HepG2 (cell line): ENCODE data around the gene PCNP. TPM values are rescaled to one million over a fixed set of nuclear protein-coding genes. Genes with fewer than 3 reads are reported as not detected.

Source experiments
- BCL6 ChIP-seq: IDR thresholded peaks from 2 replicates; pipeline ENCODE4 v1.6.1; 2016; ENCODE audit warnings: missing genetic modification reagents, missing compliant biosample characterization
- KLF13 ChIP-seq: sonication (generic); formaldehyde crosslinking; IDR thresholded peaks from 2 replicates; pipeline ENCODE4 v1.4.0; 2020; ENCODE audit warnings: mild to moderate bottlenecking, missing genetic modification reagents
- MAZ ChIP-seq, 2 experiments: sonication (generic) in 1 of 2; formaldehyde crosslinking in 1 of 2; IDR thresholded peaks; 2 replicates each; pipeline versions ENCODE4 v1.5.0 to v1.6.1; 2012 to 2020; ENCODE audit warnings: low read depth in 2 of 2, mild to moderate bottlenecking in 2 of 2, borderline replicate concordance in 1 of 2, improper control_type of control experiment in 1 of 2, low read length in 1 of 2, missing genetic modification reagents in 1 of 2, moderate library complexity in 1 of 2
- NFIC ChIP-seq: IDR thresholded peaks from 2 replicates; pipeline ENCODE4 v1.6.1; 2012; ENCODE audit warnings: mild to moderate bottlenecking, low read length, inconsistent platforms
- POGK ChIP-seq: sonication (generic); formaldehyde crosslinking; conservative IDR thresholded peaks from 2 replicates; pipeline ENCODE4 v1.8.0; 2022; ENCODE audit warnings: mild to moderate bottlenecking, moderate library complexity, missing genetic modification reagents
- SRY ChIP-seq: sonication (generic); formaldehyde crosslinking; IDR thresholded peaks from 2 replicates; pipeline ENCODE4 v1.8.0; 2022; ENCODE audit warnings: mild to moderate bottlenecking, missing genetic modification reagents
- TFAP4 ChIP-seq: sonication (generic); IDR thresholded peaks from 2 replicates; pipeline ENCODE4 v1.6.1; 2016; ENCODE audit warnings: low read depth, borderline replicate concordance
- ZBTB3 ChIP-seq: sonication (generic); formaldehyde crosslinking; IDR thresholded peaks from 2 replicates; pipeline ENCODE4 v1.4.0; 2020; ENCODE audit warnings: low read depth, mild to moderate bottlenecking, moderate library complexity, missing genetic modification reagents, borderline replicate concordance
- ZNF276 ChIP-seq: sonication (generic); formaldehyde crosslinking; IDR thresholded peaks from 2 replicates; pipeline ENCODE4 v1.4.0; 2020; ENCODE audit warnings: mild to moderate bottlenecking, low read depth, missing genetic modification reagents
- polyA plus RNA-seq, 8 experiments: library from polyadenylated mRNA; depleted of rRNA in 3 of 8; stranded (reverse) in 7 of 8; unstranded in 1 of 8; fragments of >200 nt; fragmentation: Illumina TruSeq in 4 of 8; extraction: Trizol in 4 of 8; gene quantifications; 2 replicates each; pipeline versions ENCODE4 v1.2.1 to v1.2.3, GENCODE V29; 2011 to 2016; ENCODE audit warnings: low read depth in 4 of 8, missing spikeins in 1 of 8, mixed read lengths in 1 of 8; ENCODE audit not compliant: insufficient read depth in 1 of 8
- total RNA-seq, 5 experiments: library from RNA; depleted of rRNA; stranded (reverse); fragments of >200 nt; fragmentation: Illumina TruSeq; extraction: Trizol; gene quantifications; 2 replicates each; pipeline ENCODE4 v1.2.3, GENCODE V29; 2016; ENCODE audit warnings: low read depth in 1 of 5
- TF ChIP-seq, protein P1 (sequence below): sonication (generic); formaldehyde crosslinking; IDR thresholded peaks from one replicate; pipeline ENCODE4 v1.5.1; 2020; ENCODE audit warnings: mild to moderate bottlenecking, missing genetic modification reagents; ENCODE audit errors: not compliant biosample characterization
- TF ChIP-seq, protein P2 (sequence below): sonication (generic); formaldehyde crosslinking; IDR thresholded peaks from 2 replicates; pipeline ENCODE4 v1.5.0; 2020; ENCODE audit warnings: mild to moderate bottlenecking, missing genetic modification reagents

Gene PCNP
- total and polyA plus RNA-seq, 2 of the 13 experiments (the other 11 are each of a cell fraction or from before 2014, with no cell fraction given), result 44.1 to 78.2 TPM

- TF ChIP-seq, protein P1, sequence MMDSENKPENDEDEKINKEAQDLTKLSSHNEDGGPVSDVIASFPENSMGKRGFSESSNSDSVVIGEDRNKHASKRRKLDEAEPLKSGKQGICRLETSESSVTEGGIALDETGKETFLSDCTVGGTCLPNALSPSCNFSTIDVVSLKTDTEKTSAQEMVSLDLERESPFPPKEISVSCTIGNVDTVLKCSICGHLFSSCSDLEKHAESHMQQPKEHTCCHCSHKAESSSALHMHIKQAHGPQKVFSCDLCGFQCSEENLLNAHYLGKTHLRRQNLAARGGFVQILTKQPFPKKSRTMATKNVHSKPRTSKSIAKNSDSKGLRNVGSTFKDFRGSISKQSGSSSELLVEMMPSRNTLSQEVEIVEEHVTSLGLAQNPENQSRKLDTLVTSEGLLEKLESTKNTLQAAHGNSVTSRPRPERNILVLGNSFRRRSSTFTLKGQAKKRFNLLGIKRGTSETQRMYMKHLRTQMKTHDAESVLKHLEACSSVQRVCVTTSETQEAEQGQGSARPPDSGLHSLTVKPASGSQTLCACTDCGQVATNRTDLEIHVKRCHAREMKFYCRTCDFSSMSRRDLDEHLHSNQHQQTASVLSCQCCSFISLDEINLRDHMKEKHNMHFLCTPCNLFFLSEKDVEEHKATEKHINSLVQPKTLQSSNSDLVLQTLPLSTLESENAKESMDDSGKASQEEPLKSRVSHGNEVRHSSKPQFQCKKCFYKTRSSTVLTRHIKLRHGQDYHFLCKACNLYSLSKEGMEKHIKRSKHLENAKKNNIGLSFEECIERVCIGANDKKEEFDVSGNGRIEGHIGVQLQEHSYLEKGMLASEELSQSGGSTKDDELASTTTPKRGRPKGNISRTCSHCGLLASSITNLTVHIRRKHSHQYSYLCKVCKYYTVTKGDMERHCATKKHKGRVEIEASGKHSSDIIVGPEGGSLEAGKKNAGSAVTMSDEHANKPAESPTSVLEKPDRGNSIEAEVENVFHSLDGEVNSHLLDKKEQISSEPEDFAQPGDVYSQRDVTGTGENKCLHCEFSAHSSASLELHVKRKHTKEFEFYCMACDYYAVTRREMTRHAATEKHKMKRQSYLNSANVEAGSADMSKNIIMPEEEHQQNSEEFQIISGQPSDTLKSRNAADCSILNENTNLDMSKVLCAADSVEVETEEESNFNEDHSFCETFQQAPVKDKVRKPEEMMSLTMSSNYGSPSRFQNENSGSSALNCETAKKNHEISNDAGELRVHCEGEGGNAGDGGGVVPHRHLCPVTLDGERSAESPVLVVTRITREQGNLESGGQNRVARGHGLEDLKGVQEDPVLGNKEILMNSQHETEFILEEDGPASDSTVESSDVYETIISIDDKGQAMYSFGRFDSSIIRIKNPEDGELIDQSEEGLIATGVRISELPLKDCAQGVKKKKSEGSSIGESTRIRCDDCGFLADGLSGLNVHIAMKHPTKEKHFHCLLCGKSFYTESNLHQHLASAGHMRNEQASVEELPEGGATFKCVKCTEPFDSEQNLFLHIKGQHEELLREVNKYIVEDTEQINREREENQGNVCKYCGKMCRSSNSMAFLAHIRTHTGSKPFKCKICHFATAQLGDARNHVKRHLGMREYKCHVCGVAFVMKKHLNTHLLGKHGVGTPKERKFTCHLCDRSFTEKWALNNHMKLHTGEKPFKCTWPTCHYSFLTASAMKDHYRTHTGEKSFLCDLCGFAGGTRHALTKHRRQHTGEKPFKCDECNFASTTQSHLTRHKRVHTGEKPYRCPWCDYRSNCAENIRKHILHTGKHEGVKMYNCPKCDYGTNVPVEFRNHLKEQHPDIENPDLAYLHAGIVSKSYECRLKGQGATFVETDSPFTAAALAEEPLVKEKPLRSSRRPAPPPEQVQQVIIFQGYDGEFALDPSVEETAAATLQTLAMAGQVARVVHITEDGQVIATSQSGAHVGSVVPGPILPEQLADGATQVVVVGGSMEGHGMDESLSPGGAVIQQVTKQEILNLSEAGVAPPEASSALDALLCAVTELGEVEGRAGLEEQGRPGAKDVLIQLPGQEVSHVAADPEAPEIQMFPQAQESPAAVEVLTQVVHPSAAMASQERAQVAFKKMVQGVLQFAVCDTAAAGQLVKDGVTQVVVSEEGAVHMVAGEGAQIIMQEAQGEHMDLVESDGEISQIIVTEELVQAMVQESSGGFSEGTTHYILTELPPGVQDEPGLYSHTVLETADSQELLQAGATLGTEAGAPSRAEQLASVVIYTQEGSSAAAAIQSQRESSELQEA (CRISPR knock-in tag), result peak; percentile 51
- 0 out of 2 replicates have a peak, but pooled peaks have one; percentile 28 for TF ChIP-seq SRY (CRISPR knock-in tag)
- no peak for TF ChIP-seq NFIC
- TF ChIP-seq TFAP4, result peak; percentile 16; the same call in 1 of the 2 replicates
- TF ChIP-seq ZNF276, result no peak
- peak; percentile 56; the same call in 1 of the 2 replicates for TF ChIP-seq POGK (CRISPR knock-in tag)
- no peak for TF ChIP-seq MAZ (IDR thresholded peaks at IDR 0.05; ENCODE audit: borderline replicate concordance, low read depth, low read length)
- TF ChIP-seq MAZ (CRISPR knock-in tag; IDR thresholded peaks at IDR 0.05; ENCODE audit: low read depth), result 0 out of 2 replicates have a peak, but pooled peaks have one; percentile 27
- no peak for TF ChIP-seq ZBTB3
- TF ChIP-seq KLF13 (CRISPR knock-in tag), result no peak
- TF ChIP-seq, protein P2, sequence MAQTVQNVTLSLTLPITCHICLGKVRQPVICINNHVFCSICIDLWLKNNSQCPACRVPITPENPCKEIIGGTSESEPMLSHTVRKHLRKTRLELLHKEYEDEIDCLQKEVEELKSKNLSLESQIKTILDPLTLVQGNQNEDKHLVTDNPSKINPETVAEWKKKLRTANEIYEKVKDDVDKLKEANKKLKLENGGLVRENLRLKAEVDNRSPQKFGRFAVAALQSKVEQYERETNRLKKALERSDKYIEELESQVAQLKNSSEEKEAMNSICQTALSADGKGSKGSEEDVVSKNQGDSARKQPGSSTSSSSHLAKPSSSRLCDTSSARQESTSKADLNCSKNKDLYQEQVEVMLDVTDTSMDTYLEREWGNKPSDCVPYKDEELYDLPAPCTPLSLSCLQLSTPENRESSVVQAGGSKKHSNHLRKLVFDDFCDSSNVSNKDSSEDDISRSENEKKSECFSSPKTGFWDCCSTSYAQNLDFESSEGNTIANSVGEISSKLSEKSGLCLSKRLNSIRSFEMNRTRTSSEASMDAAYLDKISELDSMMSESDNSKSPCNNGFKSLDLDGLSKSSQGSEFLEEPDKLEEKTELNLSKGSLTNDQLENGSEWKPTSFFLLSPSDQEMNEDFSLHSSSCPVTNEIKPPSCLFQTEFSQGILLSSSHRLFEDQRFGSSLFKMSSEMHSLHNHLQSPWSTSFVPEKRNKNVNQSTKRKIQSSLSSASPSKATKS (CRISPR knock-in tag), result 0 out of 2 replicates have a peak, but pooled peaks have one; percentile 64
- no peak for TF ChIP-seq BCL6 (CRISPR knock-in tag)
Measured at GRCh38 chr3:101574388-101575112, 570 bp downstream of the PCNP start (continued).
